RWPE1 (cell line): Measurements from ENCODE around the gene SLC26A9.

ENCODE experiments used
- CTCF ChIA-PET: fragments of 350-600 bp; sonication (Branson Sonifier 250); formaldehyde crosslinking; extraction: SDS; loops from one replicate; lab custom pipeline; 2021; lab: Yijun Ruan, JAX
- POLR2A ChIA-PET: fragments of 400-600 bp; formaldehyde crosslinking; extraction: SDS; loops from one replicate; lab custom pipeline; 2020; ENCODE audit warnings: antibody characterized with exemption; ENCODE audit not compliant: low non-redundant PET; lab: Yijun Ruan, JAX
- DNase-seq: peaks from one replicate; pipeline ENCODE4 v3.0.0; 2012; ENCODE audit warnings: low spot score
- H3K27ac ChIP-seq: fragments of 450-650 bp; 2 replicates; pipeline ENCODE4 v1.5.1; 2017
- CTCF ChIP-seq: fragments of 450-650 bp; conservative IDR thresholded peaks from 2 replicates; pipeline ENCODE4 v1.5.1; 2017; ENCODE audit warnings: low read depth, mild to moderate bottlenecking

SLC26A9 gene

GRCh38 chr1:205939690-205940330 lies 3.4 kb downstream of the SLC26A9 start:
- TF ChIP-seq CTCF = no peak
- no peak overlapping the region for H3K27ac ChIP-seq
- DNase-seq = peak; percentile 84
- POLR2A ChIA-PET = no interaction called here
- CTCF ChIA-PET = interaction anchor here (6.8 kb wide), 1 partner anchor 38 kb away, joined by 45 read pairs; no protein-coding TSS in a partner anchor

DNA sequence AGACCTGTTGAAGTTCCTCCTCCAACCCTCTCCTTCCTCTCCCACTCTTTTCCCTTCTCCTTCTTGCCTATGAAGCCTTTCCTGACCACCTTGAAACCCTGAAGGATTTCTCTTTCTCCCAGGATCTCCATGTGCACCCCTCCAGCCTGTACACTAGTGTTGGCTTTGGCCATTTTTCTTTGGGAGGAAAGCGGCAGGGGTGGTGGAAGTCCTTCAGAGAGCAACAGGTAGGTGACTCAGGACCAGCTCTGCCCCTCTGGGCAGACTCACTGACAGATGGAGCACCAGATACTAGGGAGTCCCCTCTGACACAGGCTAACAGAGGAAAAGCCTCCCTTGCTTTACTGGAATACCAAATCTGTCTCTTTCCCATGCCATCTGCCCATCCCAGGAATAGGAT lies 4.6 kb downstream of the SLC26A9 start:
- H3K27ac ChIP-seq = no peak overlapping the region
- ChIA-PET POLR2A (no interaction called here), CTCF (interaction anchor here (0.7 to 6.8 kb wide), 3 partner anchors 9 to 39 kb away, joined by 3 to 45 read pairs (median 3); no protein-coding TSS in a partner anchor)
- no peak for DNase-seq
- no peak for TF ChIP-seq CTCF

DNA sequence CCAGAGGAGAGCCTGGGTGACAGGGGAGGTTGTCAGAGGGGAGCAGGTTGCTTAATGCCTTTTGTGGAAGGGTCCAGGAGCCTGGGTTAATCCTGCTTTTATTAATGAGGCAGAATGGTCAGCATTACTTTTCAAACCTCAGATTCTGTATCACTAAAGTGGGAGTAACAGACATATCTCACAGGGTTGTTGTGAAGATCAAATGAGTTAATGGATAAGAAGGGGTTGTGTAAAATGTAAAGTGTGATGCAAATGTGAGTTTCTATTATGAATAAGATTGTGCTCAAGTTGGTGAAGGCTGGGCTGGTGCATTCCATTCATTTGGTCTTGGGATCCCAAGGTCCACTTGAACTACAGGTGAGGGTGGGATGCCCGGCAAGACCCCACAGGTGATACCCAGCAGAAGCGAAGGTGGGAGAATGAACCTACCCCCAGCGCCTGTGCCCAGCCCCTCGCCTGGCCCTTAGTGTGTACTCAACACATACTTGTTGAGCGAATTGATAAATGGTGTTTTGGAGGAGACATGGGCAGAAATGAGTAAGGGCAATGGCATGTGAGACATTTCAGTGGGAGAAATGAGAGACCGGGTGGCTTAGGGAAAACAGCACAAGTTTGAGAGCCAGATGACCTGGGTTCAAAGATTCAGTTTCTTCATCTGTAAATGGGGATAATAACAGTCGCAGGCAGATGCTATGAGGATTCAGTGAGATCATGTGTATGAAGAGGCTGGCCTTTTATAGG lies 6.2 kb downstream of the SLC26A9 start:
- ChIA-PET POLR2A (no interaction called here), CTCF (interaction anchor here (0.8 to 0.9 kb wide), 2 partner anchors 13 to 40 kb away, joined by 3 to 4 read pairs; no protein-coding TSS in a partner anchor)
- DNase-seq = peak; percentile 73
- TF ChIP-seq CTCF = no peak
- H3K27ac ChIP-seq = no peak overlapping the region

- DNase-seq = no peak
- POLR2A ChIA-PET = no interaction called here
- no peak for TF ChIP-seq CTCF
- CTCF ChIA-PET = interaction anchor here (0.8 to 0.9 kb wide), 2 partner anchors 14 to 41 kb away, joined by 3 to 4 read pairs; no protein-coding TSS in a partner anchor
- H3K27ac ChIP-seq = no peak overlapping the region
Observed at GRCh38 chr1:205936311-205936710, 6.9 kb downstream of the SLC26A9 start.

- CTCF ChIA-PET = interaction anchor here (0.8 to 0.9 kb wide), 2 partner anchors 15 to 41 kb away, joined by 3 to 4 read pairs; no protein-coding TSS in a partner anchor
- POLR2A ChIA-PET = no interaction called here
- TF ChIP-seq CTCF = no peak
Observed at GRCh38 chr1:205935869-205936268, 7.4 kb downstream of the SLC26A9 start.

DNA sequence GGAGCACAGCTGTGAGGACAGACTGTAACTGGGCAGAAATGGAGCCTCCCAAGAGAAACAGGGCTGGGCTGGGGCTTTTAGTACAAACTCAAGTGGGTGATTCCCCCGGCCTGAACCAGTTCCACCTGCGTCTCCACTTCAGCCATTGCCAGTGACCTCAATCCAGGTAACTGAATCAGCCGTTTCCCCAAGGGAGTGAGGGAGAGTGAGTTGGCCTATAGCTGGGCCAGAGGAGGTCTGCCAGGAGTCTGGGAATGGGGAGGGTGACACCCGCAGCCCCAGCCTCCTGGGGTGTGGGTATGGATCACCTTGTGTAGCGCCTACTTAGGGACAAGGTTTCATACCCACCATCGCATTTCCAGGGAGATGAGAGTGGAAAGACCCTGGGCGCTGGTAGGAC lies 8.5 kb downstream of the SLC26A9 start:
- POLR2A ChIA-PET = no interaction called here
- CTCF ChIA-PET = interaction anchor here (0.7 to 1.5 kb wide), 2 partner anchors 16 to 42 kb away, joined by 3 to 16 read pairs; no protein-coding TSS in a partner anchor
- TF ChIP-seq CTCF = no peak
- peak; percentile 42 for DNase-seq
- H3K27ac ChIP-seq = no peak overlapping the region

More at GRCh38 chr1:205935869-205936268, 7.4 kb downstream of the SLC26A9 start:
- DNase-seq = no peak
- no peak overlapping the region for H3K27ac ChIP-seq
